Activated CD4-positive, alpha-beta T cell treated with anti-CD3 and anti-CD28 coated beads, Interleukin-2, amount 50 U/mL, for 1 hour (primary cell): ENCODE results near the gene PADI1.

Experiments
- DNase-seq: peaks from one replicate; pipeline ENCODE4 v3.0.0-alpha.2; 2020

Gene PADI1

GRCh38 chr1:17198476-17199258 lies 6.3 kb upstream of the PADI1 start:
- DNase-seq: no peak

DNA sequence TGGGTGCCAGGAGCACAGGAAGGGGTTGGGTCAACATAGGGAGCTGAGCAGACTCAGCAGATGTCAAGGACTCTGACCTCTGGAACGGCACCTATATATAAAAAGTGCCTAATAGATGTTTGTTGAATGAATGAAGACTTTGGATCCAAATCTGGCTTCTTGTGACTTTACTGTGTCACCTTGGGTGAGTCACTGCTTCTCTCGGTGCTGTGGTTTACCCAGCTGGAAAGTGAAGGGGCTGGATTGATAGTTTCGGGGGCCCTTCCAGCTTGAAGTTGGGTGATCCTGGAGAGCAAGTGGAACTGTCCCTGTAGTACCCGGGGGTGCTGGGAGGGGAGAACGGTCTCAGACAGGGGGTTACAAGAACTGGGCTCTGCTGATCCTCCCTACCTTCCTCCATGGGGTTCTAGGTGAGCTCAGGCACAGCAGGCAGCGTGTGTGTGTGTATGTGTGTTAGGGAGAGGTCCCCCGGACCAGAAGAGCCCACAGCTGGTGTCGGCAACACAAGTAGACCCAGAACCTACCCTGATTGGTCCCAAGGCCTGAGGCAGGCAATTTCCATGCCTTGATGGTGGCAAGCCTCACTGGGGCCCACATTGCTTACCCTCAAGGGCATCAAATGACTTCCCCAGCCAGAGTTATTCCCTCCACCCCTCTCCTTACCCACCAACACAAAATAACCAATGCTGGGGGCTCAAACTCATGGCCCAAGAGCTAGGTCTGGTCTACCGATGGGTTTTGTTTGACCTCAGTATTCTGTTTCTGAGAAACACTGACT lies 5.5 kb upstream of the PADI1 start:
- DNase-seq: no peak

DNA sequence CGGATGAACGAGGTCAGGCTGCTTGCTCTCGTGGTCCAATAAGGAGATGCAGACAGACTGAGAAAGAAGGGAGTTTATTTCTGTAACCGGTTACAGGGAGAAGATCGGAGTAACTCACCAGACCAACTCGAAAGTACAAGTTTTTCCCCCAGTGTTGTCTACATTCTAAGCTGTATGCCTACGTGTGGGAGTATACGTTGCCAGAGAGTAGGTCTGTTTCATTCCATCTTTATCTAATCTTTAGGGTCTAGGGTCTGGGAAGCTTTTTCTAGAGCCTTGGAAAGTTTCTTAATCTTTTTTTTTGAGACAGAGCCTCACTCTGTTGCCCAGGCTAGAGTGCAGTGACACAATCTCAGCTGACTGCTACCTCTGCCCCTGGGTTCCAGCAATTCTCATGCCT lies 4.7 kb upstream of the PADI1 start:
- DNase-seq: no peak

GRCh38 chr1:17200756-17201155 lies 4.2 kb upstream of the PADI1 start:
- DNase-seq: no peak

DNA sequence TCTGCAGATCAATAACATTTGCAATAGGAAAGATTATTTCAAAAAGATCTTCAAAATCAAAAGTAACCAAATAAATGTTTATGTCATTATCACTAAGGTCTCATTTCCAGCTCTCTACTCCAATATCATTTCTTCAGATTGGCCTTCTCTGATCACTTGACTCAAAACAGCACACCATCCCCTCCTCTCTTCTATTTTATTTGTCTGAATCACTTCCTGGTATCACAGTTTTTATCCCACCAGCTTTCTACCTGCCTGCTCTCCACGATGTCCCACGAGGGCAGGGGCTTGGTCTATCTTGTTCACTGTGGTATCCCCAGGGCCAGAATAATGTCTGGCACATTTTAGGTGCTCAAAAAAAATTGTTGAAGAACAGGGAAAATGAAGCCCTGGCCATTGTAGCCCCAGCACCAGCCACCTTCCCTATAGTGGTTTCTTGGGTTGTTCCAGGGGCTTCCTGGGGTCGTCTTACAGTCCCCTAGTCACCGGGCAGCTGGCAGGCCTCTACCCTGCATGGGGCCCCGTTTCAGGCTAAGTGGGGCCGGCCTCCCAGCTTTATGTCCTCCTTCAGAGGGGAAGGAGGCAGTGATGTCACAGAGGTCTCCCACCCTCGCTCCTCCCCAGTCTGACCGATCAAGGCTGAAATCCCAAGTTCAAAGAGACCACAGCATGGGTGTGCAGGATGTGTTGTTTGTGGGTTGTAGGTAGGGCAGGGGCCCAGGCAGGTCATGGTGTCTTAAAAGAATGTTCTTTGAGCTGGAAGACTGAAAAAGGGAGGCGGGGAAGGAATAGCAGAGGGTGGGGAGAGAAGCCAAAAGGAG lies 3.5 kb upstream of the PADI1 start:
- peak; percentile 10 for DNase-seq

- DNase-seq: no peak
Measured at GRCh38 chr1:17205652-17206051, 724 bp downstream of the PADI1 start.

- DNase-seq: no peak
Measured at GRCh38 chr1:17206196-17206595, 1.3 kb downstream of the PADI1 start.

DNA sequence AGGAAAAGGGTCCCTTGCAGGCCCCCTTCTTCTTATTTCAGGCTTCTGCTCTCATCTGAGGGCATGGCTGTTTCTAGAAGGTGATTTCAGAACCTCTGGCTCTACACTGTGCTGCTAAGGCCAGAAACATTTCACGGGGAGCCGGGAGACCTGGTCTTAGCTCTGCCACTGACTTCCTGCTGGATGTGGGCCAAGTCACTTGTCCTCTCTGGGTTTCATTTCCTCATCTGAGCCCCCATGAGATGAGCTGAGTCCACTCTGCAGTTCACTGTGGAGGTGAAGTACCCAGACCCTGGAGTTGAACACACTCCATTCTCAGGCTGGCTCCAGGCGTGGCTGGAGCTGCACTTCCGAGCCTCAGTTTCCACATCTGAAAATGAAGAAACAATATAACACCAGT lies 2.1 kb downstream of the PADI1 start:
- no peak for DNase-seq

DNA sequence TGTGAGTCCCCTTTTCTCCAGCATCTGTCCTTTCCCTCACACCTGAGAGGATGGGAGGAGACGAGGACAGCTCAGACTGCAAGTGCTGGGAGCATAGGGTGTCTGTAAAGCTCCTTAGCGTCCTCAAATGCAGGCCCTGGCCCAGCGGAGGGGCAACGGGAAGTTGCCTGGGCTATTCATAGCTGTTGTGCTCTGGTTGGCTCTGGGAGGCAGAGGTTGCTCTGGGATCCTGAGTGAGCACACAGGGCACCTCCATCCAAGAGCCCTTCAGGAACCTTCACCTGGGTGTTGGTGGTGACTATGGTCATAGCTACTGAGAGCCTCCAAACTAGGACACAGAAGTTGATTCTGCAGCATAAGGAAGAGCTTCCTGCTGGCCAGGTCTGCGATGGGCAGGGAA lies 2.6 kb downstream of the PADI1 start:
- no peak for DNase-seq

DNA sequence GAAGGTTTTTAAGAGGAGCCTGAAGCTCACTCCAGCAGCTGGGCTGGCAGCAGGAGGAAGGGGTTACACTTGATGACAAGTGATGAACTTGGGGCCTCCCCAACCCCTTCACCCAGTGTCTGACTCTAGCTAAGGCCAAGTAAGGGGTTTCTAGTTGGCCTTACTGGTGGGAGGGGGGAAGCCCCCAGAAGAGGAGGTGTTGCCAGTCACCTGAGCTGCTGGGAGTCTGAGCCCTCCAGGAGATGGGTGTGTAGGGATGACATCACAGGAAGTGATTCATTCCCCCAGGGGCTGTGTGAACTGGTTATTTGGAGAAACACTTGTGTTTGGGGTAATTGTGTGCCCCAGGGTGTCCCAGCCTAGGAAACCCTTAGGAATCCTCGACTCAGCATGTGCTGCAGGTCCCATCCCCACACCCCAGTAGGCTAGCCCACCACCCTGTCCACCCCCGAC lies 3.1 kb downstream of the PADI1 start:
- peak; percentile 7 for DNase-seq

GRCh38 chr1:17208546-17208945 lies 3.6 kb downstream of the PADI1 start:
- DNase-seq: no peak

GRCh38 chr1:17209430-17209829 lies 4.5 kb downstream of the PADI1 start:
- no peak for DNase-seq

DNA sequence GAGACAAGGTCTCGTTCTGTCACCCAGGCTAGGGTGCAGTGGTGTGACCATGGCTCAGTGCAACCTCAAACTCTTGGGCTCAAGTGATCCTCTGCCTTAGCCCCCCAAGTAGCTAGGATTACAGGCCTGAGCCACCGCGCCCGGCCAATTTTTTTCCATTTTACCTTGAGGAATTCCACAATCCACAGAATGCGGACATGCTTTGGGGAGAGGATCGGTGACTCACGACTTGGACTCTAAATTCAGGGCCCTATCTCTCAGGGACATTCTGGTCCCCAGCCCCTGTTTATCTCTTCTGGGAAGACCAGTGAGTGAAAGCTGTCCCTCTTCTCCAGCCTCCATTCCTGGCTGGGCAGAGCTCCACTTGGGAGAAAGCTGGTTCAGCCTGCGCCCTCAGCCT lies 5.2 kb downstream of the PADI1 start:
- no peak for DNase-seq

DNA sequence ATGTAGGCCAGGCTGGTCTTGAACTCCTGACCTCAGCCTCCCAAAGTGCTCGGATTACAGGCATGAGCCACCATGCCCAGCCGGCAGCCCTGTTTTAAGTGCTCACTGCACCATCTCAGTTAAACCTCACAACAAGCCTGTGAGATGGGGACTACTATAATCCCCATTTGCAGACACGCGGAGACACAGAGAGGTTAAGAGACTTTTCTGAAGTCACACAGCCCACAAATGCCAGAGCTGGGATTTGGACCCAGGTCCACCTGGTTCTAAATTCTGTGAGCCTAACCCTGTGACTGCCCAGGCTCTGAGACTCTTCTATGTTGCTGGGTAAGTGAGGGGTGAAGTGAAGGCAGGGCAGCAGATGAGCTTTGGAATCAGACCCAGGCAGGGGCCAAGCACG lies 6.4 kb downstream of the PADI1 start:
- no peak for DNase-seq

DNA sequence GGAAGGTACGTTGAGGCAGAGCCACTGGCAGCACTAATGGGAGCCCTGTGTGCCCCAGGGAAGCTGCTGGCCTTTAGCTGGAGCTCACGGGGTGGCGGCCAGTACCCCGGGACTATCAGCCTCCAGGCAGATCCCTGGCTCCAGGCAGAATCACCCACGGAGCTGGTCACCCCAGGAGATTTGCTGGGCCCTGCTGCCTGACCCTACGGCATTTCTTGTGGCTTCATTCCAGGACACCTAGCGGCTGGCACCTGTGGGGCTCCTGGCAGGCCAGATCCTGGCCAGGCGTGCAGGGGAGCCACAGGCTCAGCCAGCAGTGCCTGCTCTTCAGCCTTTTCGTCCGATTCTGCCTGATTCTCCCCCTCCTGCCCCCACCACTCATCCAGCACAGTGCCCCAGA lies 7.1 kb downstream of the PADI1 start:
- no peak for DNase-seq

DNA sequence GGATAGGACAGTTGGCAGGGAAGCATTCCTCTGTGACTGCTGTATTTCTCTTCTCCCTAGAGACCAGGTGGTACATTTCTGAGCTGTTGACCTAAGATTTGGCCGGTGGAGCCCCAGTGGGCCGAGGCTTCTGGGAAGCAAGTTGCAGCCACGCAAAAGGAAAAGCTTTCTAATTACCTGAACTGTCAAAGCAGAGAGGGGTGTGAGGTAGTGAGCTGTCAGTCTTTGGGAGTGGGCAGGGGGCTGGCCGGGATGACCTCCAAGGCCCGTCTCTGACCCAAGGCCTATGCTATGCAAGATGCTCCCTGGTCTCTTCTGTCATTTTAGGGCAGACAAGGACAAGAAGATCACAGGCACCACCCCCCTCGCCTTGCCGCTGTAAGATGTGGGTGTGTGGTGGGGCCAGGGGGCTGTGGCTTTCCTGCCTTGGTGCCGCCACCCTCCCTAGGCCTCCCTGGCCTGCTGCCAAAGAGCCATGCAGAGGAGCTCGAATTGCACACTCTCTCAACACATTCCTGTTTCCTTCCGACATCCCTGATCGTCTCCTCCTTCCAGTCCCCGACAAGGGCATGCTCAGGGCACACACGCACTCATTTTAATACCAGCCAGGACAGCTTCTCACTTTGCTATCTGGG lies 7.7 kb downstream of the PADI1 start:
- DNase-seq: peak; percentile 67

DNA sequence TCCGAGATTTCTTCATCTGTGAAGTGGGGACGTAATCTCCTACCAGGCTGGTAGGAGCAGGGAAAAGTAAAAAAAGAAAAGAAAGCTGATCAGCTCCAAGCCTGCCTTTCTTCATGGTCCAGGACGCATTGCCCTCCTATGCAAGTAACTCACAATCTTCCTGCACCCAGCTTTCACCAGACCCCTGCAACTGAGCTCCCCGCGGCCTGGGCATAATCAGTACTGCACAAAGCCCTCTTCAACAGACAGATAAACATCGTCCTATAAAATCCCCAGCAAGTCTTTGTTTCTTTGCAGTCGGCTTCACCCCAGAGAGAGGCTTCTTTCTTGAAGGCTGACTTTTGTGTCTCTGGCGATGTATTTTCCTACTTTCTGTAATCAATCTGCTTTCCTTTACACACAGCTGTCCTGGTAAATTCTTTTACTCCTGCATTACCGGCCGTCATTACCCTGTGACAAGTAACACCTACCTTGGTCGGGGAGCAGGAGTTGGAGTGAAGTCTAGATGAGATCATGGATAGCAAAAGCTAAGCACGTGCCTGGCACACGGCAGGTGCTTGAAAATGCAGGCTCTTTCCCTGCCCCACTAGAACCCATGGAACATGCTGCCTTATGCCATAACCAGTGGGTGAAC lies 8.3 kb downstream of the PADI1 start:
- DNase-seq: no peak

DNA sequence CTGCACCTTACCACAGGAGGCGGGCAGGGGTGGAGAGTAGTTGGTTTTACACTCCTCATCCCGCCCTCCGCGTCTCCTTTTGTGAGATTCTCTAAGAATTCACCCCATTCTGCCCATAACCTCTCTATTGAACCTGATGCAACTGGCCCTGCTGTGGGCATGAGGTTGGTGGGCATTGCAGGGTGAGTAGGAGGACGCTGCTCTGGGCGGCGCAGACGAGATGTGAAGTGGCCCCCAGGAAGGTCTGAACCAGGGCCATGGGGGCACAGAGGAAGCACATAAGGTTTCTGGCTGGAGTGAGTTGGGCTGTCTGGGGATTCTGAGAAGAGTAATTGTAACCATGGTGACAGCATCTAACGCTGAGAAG lies 8.8 kb downstream of the PADI1 start:
- DNase-seq: no peak

- DNase-seq: no peak
Measured at GRCh38 chr1:17214876-17215544, 10.1 kb downstream of the PADI1 start.

DNA sequence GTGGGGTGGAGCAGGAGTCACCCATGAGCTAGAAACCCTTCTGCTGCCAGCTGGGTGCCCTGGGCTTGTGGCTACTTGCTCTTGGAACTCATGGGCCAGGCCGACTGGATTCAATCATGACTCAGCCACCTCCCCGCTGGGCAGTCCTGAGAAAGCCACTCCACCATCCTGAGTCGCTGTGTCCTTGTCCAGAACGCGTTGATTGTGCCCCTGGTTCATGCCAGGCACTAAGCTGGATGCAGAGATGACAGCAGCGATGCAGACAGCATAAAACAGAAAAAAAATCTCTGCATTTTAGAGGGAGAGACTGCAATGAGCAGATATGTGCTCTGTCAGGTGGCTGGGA lies 10.6 kb downstream of the PADI1 start:
- DNase-seq: no peak

GRCh38 chr1:17216078-17216477 lies 11.2 kb downstream of the PADI1 start:
- no peak for DNase-seq

DNA sequence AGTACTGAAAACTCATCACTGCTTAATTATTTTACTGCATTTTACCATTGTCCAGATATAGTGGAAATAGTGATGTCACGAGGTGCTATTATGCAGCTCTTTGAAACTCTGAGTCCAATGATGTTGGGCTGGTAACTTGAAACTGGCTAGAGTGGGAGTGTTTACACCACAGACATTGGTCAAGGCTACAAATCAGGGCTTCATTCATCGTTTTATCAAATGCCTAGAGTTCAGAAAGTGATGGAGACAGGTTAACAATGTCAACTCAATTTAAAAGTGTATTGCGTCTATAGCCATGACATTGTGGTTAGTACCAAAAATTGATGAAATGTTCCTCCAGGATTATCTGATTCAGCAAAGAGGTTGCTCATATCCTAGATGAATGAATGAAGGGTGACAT lies 12.7 kb downstream of the PADI1 start:
- DNase-seq: no peak
